H7 (cell line): ENCODE data around the gene CASZ1. TPM values are rescaled to one million over a fixed set of nuclear protein-coding genes. Genes with fewer than 3 reads are reported as not detected.

Source experiments
- DNase-seq: peaks from one replicate; pipeline ENCODE4 v3.0.0; 2012
- H3K27me3 ChIP-seq: 2 replicates; pipeline ENCODE4 v1.6.0; 2011; ENCODE audit warnings: mild to moderate bottlenecking, low read length; ENCODE audit not compliant: control insufficient read depth, insufficient read depth
- H3K36me3 ChIP-seq: replicated peaks from 2 replicates; pipeline ENCODE4 v1.5.1; 2011; ENCODE audit warnings: low read length; ENCODE audit not compliant: control insufficient read depth, insufficient read depth
- H3K4me3 ChIP-seq: 2 replicates; pipeline ENCODE4 v1.5.1; 2011; ENCODE audit warnings: low read depth, mild to moderate bottlenecking, control low read depth, low read length, moderate library complexity; ENCODE audit not compliant: insufficient read depth
- total RNA-seq: library from RNA; depleted of rRNA; stranded (reverse); fragments of >200 nt; shearing (Covaris generic); gene quantifications from 2 replicates; pipeline ENCODE4 v1.2.3, GENCODE V29; 2014

Gene CASZ1
- total RNA-seq, 1 experiment from 2014 or later, result 5.0 TPM

DNA sequence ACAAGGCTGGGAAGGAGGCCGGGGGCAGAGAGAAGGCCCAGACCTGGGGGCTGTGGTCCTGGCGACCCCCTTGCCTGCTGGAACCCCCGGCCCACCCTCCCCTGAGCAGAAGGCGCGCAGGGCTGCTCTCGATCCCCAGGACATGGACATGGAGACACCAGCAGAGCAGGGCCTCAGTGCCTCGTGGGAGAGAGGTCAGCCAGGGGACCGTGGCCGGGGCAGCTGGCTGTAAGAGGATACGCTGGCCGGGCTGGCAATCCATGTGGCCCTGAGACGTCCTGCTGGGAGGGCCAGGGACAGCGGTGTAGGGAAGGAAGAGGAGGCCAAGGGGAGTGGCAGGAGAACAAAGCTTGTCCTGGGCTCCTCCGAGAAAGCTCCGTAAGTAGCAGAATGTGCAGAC is 132.2 kb downstream of the CASZ1 start:
- Histone ChIP-seq H3K4me3 (no peak overlapping the region), H3K27me3 (no peaks in the 10 kb centered on the region), H3K36me3 (no peaks in the 10 kb centered on the region)
- DNase-seq, result peak; percentile 82

DNA sequence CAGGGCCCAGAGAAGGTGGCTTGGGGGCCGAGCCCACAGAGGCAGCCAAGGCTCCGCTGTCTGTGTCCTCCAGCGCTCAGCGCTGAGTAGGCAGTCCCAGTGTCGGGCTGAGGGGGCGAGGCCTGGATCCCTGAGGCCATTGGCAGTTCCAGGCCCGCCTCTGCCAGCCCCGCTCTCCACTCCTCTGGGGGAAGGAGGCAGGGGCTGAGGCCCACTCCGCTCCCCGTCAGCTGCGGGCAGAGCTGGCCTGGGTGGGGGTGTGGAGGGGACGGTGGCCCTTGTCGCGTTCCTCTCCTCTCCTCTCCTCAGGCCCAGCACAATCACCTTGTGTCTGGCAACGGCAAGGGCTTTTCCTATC is 132.8 kb downstream of the CASZ1 start:
- peak; percentile 97 for DNase-seq
- no peaks in the 10 kb centered on the region for H3K27me3 ChIP-seq
- no peaks in the 10 kb centered on the region for H3K36me3 ChIP-seq
- H3K4me3 ChIP-seq, result no peak overlapping the region

DNA sequence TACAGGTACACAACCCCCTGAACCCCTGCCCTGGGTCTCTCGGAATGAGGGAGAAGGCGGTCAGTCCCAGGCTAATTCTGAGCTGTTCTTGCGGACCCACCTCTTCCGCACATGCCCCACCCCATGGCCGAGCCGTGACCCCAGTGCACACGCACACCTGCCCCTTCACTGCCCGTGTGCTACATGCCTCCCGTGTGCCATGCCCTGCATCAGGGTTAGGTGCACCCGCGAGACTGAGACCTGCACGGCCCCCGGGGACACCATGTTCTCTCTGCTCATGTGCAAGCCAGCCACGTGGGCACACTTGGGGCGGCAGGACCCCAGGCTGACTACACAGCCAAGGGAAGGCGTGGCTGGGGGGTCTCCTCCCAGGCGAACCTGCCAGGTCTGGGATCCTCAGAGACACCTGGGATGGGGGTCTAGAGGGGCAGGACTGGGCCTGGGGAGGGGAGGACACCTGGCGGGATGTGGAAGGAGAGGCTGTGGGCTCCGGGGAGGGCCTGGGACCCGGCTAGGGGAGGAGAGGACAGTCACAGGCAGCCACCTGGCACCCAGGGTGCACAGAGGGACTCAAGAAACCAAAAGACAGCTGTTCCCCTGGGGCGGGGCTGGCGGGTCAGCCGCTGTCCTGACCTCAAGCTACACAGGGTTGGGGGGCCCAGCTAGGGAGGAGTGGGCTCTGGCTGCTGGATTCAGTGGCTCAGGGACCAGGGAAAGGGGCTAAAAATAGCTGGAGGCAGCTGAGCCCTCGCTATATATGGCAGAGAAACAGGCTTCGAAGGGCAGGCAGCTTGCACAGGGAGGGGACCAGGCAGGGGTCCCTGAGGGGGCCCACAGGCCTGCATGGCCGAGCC is 133.4 kb downstream of the CASZ1 start:
- peak; percentile 79 for DNase-seq
- H3K36me3 ChIP-seq, result no peaks in the 10 kb centered on the region
- H3K27me3 ChIP-seq, result no peaks in the 10 kb centered on the region
- H3K4me3 ChIP-seq, result no peak overlapping the region

DNA sequence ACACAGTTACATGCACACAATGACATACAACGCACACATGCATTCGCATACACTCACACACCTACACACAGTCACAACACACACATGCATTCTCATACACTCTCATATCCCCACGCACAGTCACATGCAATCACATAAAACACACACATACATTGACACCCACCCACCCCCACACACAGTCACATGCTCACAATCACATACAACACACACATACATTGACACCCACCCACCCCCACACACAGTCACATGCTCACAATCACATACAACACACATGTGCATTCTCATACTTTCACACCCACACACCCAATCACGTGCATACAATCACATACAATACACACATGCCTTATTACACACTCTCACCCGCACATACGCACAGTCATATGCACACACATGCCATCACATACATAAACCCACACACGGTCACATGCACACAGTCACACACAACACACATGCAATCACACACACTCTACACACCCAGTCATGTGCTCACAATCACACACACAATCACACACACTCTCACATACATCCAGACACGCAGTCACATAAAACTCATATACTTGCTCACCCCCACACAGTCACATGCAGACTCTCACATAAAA is 134.3 kb downstream of the CASZ1 start:
- Histone ChIP-seq H3K27me3 (no peaks in the 10 kb centered on the region), H3K4me3 (no peak overlapping the region), H3K36me3 (no peaks in the 10 kb centered on the region)
- no peak for DNase-seq

DNA sequence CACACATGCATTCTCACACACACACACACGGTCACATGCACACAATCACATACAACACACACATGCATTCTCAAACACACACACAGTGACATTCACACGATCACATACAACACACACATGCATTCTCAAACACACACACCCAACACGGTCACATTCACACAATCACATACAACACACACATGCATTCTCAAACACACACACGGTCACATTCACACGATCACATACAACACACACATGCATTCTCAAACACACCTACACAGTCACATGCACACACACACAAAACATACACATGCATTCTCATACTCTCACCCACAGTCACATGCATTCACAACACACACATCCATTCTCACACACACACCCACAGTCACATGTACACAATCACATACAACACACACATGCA is 135.0 kb downstream of the CASZ1 start:
- Histone ChIP-seq H3K27me3 (no peaks in the 10 kb centered on the region), H3K36me3 (no peaks in the 10 kb centered on the region), H3K4me3 (no peak overlapping the region)
- DNase-seq, result no peak

DNA sequence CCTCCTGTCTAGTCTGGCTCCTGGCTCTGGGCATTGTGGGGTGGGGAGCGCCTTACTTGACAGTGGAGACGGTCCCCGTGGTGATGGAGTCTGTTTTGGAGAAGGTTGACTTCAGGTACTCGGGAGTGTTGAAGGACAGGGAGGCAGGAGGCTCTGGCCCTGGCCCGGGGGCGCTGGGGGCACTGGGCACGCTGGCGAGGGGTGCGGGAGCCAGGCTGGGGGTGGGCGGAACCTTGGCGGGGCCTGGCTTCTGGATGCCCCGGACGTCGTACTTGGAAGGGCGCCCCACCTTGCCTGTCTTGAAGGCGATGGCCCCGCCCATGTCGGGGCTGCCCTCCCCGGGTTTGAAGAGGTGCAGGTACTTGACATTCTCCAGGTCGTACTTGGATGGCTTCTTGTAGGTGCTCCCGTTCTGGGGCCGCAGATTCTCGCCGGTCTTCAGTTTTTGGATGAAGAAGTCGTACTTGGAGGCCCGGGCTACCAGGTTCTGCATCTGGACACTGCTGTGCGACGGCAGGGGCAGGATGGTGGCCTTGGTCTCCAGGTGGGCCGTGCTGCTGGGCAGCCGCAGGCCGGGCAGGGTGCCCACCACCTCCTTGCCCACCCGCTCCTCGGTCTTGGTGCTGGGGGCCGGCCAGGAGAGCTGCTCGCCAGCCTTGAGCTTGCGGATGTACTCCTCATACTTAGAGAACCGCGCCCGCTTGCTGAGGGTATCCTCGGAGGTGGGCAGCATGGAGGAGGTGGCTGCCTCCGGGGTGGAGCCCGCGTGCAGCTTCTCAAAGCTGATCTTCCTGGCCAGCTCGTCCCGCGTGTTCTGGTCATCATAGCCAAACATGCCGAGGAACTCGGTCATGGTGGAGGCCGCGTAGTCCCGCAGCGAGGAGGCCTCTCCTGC is 136.6 kb downstream of the CASZ1 start:
- Histone ChIP-seq H3K4me3 (no peak overlapping the region), H3K36me3 (no peaks in the 10 kb centered on the region), H3K27me3 (no peaks in the 10 kb centered on the region)
- no peak for DNase-seq

DNA sequence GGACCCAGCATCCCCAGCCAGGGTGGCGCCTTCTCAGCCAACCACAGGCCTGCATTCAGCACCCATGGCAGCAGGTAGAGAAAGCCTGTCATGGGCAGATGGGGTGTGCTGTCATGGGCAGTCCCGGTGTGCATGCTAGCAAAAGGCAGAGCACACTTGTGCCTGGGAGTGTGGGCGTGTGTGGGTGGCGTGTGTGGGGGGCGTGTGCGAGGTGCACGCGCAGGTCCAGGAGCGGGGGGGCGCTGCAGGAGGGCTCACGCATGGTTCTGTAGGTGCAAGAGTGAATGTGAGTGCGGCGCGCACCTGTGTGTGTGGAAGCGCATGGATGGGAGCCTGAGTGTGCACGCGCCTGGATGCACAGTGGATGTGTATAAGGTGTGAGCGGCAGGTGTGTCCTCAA is 137.2 kb downstream of the CASZ1 start:
- Histone ChIP-seq H3K27me3 (no peaks in the 10 kb centered on the region), H3K36me3 (no peaks in the 10 kb centered on the region), H3K4me3 (no peak overlapping the region)
- DNase-seq, result no peak

DNA sequence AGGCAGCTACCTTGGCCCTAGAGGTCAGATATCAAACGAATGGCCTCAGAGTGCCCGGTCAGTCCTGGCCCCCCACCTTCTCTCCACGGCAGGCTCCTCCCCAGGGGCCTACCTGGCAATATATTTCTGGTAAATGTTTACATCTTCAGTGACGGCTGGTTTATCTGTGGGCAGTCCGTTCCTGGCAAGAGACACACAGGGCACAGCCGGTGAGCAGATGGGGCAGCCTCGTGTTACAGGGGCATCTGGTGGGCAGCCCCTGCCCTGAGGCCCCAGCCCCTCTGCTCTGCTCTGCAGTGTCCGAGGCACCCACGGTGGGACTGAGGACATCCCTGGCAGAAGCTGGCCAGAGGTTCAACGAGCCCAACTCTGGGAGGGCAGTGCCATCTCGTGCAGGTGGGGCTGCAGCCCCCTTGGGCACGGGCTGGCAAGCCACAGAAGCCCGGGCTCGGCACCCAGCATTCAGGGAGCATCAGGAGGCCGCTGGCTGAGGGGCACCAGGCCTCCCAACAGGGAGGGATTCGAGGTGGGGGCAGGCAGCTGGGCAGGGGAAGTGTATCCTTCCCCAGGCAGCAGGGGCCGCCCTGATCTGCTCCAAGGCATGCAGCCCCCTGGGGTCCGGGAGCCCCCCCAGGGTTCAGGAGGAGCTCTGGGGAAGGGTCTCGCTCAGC is 137.9 kb downstream of the CASZ1 start:
- Histone ChIP-seq H3K27me3 (no peaks in the 10 kb centered on the region), H3K4me3 (no peak overlapping the region), H3K36me3 (no peaks in the 10 kb centered on the region)
- no peak for DNase-seq

DNA sequence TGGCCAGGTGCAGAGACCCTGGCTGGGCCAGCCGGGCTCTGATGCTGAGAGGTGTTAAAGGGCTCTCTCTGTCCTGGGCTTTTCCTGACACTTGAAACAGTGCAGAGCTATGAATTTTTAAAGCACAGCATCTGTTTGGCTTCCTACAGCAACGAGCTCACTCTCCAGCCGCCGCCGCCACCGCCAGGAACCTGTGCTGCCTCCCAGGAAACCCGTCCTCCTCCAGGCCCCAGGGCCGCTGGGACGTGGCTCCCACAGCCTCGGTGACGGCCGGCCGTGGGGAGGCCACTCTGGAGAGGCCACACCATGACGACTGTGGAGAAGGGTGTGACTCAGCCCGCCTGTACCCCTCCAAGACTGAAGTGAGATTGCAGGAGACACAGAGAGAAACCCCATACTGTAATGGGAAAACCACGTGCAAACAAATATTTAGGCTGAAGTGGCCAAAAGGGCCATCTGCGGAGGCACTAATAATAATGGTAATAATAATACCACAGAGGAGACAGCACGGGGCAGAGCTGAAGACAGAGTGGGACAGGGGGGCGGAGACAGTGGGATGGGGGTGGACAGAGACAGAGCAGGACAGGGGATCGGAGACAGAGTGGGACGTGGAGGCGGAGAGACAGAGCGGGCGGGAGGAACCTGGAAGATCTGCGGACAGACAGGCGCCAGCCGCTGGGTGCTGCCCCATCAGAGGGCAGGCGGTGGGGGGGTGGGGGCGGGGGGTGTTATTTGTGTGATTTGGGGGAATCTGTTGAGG is 139.2 kb downstream of the CASZ1 start:
- no peaks in the 10 kb centered on the region for H3K27me3 ChIP-seq
- no peak overlapping the region for H3K4me3 ChIP-seq
- peak; percentile 74 for DNase-seq
- H3K36me3 ChIP-seq, result no peaks in the 10 kb centered on the region

DNA sequence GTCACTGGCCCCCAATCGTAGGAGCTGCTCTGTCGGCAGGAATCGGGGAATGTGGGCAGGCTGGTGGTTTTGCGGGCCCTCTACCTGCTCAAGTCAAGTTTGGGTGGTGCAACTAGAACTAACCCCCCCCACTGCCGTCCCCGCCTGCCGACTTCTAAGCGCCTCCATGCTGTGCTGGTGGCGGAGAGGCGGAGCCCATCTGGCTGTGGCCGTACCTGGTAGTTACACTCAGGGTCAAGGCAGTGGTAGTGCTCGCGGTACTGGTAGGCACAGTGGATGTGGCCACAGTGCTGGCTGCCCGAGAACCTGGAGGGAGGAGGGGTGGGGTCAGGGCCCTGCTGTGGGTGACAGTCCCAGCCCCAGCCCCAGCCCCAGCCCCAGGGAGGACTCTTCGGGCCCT is 140.0 kb downstream of the CASZ1 start:
- H3K4me3 ChIP-seq, result no peak overlapping the region
- peak; percentile 85 for DNase-seq
- peaks cover 2% of the 10 kb centered on the region; the same call in 1 of the 2 replicates for H3K27me3 ChIP-seq
- no peaks in the 10 kb centered on the region for H3K36me3 ChIP-seq

DNA sequence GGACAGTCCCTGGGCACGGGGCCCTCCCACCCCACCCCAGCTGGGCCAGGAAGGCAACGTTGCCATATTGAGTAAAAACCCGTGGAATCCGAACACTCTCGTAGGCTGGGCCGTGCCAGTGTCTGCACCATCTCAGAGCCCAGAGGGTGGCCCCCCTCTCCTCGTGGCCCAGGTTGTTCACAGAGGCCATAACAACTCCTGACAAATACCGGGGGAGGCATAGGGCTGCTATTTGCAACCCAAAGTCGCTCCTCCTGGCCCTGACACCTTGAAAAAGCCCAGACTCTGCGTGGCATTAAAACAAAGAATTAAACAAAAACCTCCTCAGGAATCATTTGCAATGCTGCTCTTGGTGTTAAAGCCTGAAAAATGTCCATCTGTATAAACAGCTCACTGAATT is 141.4 kb downstream of the CASZ1 start:
- Histone ChIP-seq H3K27me3 (peaks cover 8% of the 10 kb centered on the region; the same call in 1 of the 2 replicates), H3K4me3 (no peak overlapping the region), H3K36me3 (no peaks in the 10 kb centered on the region)
- DNase-seq, result no peak

DNA sequence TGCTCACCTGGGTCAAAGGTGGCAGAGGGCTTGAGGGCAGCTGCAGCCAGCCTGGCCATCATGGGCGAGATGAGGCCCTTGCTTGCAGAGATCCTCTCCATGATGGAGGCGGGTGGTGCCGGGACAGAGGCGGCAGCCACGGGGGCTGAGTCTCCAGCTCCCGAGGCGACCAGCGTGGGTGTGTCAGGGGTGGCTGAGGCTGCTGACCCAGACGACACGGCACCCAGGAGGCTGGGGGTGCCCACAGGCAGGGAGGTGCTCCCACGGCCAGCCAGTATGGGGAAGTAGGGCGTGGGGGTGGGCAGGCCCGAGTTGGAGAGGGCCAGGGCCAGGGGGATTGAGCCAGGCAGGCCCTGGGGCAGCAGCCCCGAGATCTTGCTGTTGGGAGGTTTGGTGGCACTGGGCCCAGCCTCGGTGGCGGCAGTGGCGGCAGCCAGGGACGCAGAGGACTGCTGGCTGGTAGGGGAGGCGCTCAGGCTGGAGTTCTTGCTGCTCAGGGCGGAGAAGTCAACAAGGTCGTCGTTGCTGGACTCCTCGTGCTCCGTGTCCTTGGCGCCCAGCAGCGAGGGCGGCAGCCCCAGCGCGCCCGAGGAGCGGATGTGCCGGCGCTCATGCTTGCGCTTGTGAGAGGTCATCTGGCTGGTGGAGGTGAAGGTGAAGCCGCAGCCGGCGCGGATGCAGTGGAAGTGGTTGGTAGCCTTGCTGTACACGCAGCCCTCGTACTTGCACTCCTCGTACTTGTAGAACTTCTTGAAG is 142.9 kb downstream of the CASZ1 start:
- Histone ChIP-seq H3K4me3 (no peak overlapping the region), H3K36me3 (no peaks in the 10 kb centered on the region), H3K27me3 (peaks cover 13% of the 10 kb centered on the region; the same call in 1 of the 2 replicates)
- DNase-seq, result no peak

DNA sequence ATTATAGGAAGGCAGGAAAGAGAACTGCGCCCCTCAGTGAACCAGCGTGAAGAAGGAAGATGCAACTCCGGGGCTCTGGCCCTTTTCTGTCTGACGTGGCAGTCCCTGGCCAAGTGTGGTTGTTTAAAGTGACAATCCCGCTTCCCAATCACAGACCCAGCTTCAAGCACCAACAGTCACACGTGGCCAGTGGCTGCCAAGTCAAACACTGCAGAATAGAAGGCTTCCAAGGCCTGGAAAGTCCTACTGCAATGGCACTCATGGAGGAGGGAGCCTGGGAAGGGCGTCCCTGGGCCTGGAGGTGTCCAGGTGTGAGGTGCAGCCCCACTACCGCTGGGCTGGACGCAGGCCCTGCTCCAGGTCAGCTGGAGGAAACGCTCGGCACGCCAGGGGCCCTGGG is 143.8 kb downstream of the CASZ1 start:
- Histone ChIP-seq H3K4me3 (no peak overlapping the region), H3K27me3 (peaks cover 13% of the 10 kb centered on the region; the same call in 1 of the 2 replicates), H3K36me3 (no peaks in the 10 kb centered on the region)
- no peak for DNase-seq
